GM21526 (cell line): ENCODE results near the gene OVCA2.
A peak's percentile ranks its signal among the peaks of the same experiment; 100 is the strongest.

Experiments used
- ATAC-seq: cut with Tn5 transposase; IDR thresholded peaks from one replicate; pipeline ENCODE4 v1.9.1; 2021; ENCODE audit warnings: moderate library complexity; ENCODE audit not compliant: unreplicated experiment, low FRiP score

OVCA2 gene

GRCh38 chr17:2029911-2030778 is 11.7 kb upstream of the OVCA2 start, which contains the start of gene DPH1:
DPH1 (plus strand) TSS chr17:2030153; CDS start chr17:2030170, 17 bp downstream.
- peak; percentile 58 for ATAC-seq

- peak; percentile 8 for ATAC-seq
Measured at GRCh38 chr17:2030779-2031163, 11.1 kb upstream of the OVCA2 start.

DNA sequence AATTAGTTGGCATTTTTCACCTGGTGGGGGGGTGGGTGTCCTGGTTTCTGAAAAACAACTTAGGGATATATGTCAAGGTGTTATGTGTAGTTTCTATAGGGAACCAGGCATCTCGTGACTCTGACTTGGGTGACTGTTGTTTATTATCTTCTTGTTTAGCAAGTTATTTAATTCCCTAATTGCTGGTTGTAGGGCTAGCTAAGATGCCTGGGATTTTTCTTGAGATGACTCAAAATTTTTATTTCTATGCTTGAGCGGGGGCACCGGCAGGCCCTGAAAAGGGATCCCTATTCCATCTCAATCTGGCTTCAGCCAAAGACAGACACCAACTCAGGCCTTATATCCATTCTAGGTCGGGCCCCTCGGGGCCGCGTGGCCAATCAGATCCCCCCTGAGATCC is 8.7 kb upstream of the OVCA2 start:
- no peak for ATAC-seq

DNA sequence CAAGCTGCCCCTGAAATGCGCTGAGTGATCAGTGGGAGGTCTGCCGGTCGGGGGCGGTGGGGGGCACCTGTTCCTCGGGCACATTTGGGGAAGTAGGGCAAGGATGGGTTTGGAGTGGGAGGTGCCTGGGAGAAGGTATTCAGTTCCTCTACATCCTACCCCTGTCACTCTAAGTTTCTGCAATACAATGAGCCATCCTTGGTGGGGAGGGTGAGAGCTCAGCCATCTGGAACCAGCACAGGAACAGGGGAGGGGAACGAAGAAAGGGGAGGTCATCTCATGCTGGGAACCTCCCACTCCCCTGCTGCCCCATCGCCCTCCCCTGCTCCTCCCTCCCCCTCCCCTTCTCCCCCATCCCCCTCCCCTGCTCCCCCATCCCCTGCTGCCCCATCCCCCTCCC is 7.7 kb upstream of the OVCA2 start:
- no peak for ATAC-seq

DNA sequence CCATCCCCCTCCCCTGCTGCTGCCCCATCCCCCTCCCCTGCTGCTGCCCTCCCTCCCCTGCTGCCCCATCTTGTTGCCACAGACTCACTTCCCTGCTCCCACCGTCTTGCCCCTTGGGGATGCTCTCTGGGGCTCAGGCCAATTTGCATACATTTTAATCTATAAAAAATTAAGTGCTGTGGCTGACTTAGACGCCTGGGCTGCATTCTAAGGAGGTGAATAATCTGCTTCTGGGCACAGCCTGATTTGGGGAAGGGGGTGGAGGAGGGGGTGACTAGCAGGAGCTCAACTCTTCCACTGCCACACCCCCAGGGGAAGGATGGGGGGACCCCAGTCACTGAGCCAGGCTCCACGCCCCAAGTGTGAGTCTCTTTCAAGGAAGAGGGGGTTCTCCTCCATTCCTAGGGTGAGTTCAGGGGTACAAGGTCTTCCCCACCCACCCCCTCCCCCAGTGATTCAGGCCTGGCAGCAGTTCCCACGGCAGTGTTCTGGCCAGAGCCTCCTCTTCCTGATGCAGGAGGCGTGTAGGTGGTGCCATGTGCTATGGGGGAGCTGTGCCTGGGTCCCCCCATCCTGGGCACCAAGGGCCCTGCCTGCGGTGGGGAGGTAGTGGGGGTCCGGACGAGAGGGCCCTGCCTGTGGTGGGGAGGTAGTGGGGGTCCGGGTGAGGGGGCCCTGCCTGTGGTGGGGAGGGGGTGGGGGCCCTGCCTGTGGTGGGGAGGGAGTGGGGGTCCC is 6.8 kb upstream of the OVCA2 start:
- ATAC-seq, result no peak

DNA sequence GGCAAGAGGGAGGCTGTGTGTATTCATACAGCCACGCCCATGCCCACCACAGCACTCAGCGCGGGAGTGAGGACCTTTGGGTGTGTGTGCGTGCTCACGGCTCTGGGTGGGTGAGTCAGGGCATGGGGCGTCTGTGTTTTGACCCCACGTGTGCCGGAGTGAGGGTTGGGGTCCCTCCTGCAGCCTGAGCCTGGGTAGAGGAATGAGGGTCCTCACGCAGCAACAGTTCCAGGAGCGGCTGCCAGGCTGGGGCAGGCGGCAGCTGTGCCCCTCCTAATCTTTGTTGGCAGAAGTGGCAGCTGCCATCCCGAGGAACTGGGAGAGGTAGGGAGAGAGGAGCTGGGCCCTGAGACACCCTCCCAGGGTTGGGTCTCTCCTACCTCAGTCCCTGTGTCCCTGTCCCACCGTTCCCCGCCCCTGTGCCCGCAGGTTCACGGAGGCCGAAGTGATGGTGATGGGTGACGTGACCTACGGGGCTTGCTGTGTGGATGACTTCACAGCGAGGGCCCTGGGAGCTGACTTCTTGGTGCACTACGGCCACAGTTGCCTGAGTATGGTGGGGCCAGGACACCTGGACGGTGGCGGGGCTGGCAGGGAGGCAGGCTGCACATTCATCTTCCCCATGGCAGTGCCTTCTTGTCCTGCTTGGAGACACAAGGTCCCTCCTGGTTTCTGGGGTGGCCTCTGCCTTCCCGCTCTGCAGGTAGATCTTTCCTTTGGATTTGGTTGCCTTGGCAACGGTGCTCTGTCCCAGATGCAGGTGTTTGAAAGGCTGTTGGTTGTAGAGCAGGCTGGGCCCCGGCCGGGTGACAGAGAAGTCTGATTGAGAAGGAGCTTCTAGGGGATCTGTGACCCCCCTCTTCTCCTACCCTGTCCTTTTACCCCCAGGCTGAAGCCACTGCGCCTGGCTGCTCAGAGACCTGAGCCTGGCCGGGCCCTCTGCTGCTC is 6.0 kb upstream of the OVCA2 start:
- no peak for ATAC-seq

GRCh38 chr17:2037155-2037554 is 4.7 kb upstream of the OVCA2 start:
- no peak for ATAC-seq

DNA sequence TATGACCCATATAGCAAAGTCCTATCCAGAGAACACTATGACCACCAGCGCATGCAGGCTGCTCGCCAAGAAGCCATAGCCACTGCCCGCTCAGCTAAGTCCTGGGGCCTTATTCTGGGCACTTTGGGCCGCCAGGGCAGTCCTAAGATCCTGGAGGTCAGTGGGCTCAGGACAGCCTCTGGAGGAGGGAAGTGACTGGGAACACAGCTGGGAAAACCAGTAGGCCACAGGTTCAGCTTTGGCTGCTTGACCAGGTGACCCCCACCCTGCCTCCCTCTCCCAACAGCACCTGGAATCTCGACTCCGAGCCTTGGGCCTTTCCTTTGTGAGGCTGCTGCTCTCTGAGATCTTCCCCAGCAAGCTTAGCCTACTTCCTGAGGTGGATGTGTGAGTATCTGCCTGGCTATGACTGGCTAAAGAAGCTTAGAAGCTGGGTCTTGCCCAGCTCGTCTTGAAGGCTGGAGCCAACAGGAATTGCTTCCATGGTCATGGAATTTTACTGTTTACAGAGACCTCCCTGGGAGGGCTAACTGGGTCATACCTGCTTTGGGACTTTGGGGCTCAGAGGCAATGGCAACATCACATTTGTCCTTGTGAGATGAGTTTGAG is 1.5 kb upstream of the OVCA2 start:
- ATAC-seq, result no peak

GRCh38 chr17:2040942-2041560 is 771 bp upstream of the OVCA2 start:
- peak; percentile 10 for ATAC-seq

- ATAC-seq, result no peak
Measured at GRCh38 chr17:2042390-2042847, 597 bp downstream of the OVCA2 start.

DNA sequence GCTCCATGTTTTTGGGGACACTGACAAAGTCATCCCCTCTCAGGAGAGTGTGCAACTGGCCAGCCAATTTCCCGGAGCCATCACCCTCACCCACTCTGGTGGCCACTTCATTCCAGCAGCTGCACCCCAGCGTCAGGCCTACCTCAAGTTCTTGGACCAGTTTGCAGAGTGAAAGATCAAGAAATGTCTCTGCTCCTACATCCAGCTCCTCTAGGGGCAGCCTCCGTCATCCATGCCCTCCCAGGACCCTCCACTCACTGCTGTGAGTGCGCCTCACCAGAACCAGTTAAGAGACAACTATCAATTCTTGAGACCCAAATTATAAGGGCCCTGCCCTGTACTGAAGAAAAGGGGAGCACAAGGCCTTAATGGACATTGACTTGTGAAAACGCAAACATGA is 1.1 kb downstream of the OVCA2 start:
- no peak for ATAC-seq

GRCh38 chr17:2043785-2044184 is 2.0 kb downstream of the OVCA2 start:
- no peak for ATAC-seq

DNA sequence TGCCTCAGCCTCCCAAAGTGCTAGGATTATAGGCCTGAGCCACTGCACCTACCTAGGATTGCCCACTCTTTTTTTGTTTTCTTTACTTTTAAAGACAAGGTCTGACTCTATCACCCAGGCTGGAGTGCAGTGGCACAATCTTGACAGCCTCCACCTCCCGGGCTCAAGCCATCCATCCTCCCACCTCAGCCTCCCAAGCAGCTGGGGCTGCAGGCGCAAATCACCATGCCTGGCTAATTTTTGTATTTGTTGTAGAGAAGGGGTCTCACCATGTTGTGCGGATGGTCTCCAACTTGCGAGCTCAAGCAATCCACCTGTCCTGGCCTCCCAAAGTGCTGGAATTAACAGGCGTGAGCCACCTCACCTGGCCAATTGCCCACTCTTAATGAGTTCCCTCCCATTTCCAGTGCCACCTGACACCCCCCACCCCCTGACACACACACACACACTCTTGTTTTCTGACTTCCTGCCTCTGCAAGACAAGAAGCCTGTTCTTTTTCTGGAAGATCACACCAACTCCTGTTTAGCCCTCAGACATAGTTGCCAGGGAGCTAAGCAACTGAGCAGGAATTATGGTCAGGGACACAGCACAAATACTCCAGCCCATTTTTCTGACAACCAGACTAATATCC is 2.6 kb downstream of the OVCA2 start:
- ATAC-seq, result no peak

- ATAC-seq, result no peak
Measured at GRCh38 chr17:2047590-2047989, 5.8 kb downstream of the OVCA2 start.

DNA sequence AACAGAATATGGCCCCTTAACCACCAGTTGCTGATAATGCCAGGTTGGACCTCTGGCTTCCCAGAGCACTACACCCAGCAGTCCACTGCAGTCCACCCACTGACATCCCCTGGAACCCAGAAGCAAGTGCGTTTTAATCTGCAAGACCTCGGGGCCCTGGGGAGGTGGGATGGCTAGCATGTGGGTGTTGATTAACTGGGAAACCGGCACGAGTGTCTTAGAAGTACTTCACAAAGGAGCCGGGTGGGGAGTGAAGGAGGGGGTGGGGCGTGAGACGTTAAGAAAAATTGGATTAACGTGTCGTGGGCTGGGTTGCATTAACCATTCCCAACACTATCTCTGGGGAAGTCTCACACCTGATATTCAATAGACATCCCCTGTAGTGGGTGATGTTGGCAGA is 7.0 kb downstream of the OVCA2 start:
- ATAC-seq, result no peak

GRCh38 chr17:2049333-2050299 is 7.8 kb downstream of the OVCA2 start:
- peak; percentile 30 for ATAC-seq

GRCh38 chr17:2050300-2051060 is 8.7 kb downstream of the OVCA2 start:
- peak; percentile 11 for ATAC-seq
